ENCODE data around the gene INHBE.

Gene INHBE

DNA sequence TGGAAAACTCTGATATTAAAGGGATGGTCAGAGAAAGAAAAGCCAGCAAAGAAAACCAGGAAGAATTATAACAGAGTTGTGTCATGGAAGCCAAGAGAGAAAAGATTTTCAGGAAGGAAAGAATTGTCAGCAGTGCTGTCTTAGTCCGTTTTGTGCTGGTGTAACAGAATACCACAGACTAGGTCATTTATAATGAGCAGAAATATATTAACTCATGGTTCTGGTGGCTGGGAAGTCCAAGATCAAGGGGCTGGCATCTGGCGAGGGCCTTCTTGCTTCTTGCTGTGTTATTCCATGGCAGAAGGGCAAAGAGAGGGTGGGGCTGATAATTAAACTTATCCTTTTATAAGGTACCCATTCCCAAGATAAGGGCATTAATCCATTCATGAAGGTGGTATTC, 6.4 kb upstream of the INHBE start:
- Histone ChIP-seq H3K27ac (ENCODE audit: low read length, poor library complexity, severe bottlenecking) (no peak overlapping the region), H3K9ac (ENCODE audit: low read length) (no peak overlapping the region), H4K8ac (ENCODE audit: low read length) (no peak overlapping the region), H2BK15ac (ENCODE audit: low read depth, poor library complexity, severe bottlenecking) (no peak overlapping the region), H2AFZ (ENCODE audit: low read depth, low read length) (no peak overlapping the region), H3K9me3 (ENCODE audit: control insufficient read depth, low read length) (no peaks in the 10 kb centered on the region), H2AK5ac (ENCODE audit: low read length, severe bottlenecking) (no peak overlapping the region), H2BK5ac (ENCODE audit: low read depth, low read length, poor library complexity, severe bottlenecking) (no peak overlapping the region), H3K23ac (ENCODE audit: low read length in 2 of 2) (no peak overlapping the region), H2BK120ac (ENCODE audit: low read depth, low read length) (no peak overlapping the region), H2BK12ac (ENCODE audit: low read length in 2 of 2) (no peak overlapping the region), H3K27me3 (ENCODE audit: control insufficient read depth in 1 of 2, insufficient read depth in 1 of 2, low read length in 2 of 2) (no peaks in the 10 kb centered on the region), H3K4ac (ENCODE audit: low read depth in 1 of 2, low read length in 2 of 2) (no peak overlapping the region), H3K18ac (ENCODE audit: low read depth in 1 of 2, low read length in 2 of 2) (no peak overlapping the region), H3K4me1 (ENCODE audit: control insufficient read depth, insufficient read depth, low read depth, low read length) (peaks cover 8% of the 10 kb centered on the region), H4K91ac (ENCODE audit: low read length) (no peak overlapping the region), H3K14ac (ENCODE audit: low read length in 2 of 2) (no peak overlapping the region), H3K4me3 (ENCODE audit: insufficient read depth in 1 of 2, low read depth in 1 of 2, low read length in 2 of 2) (no peak overlapping the region), H3K36me3 (ENCODE audit: control insufficient read depth in 1 of 2, insufficient read depth in 2 of 2, low read depth in 1 of 2, low read length in 2 of 2) (no peaks in the 10 kb centered on the region), H3K79me1 (replicated peaks; ENCODE audit: low read length, poor library complexity, severe bottlenecking) (no peaks in the 10 kb centered on the region), H3K4me2 (ENCODE audit: low read length, poor library complexity, severe bottlenecking) (no peak overlapping the region)
- no peak for DNase-seq
- 78% methylated on average over 1 of the region's 2 CpGs for WGBS

DNA sequence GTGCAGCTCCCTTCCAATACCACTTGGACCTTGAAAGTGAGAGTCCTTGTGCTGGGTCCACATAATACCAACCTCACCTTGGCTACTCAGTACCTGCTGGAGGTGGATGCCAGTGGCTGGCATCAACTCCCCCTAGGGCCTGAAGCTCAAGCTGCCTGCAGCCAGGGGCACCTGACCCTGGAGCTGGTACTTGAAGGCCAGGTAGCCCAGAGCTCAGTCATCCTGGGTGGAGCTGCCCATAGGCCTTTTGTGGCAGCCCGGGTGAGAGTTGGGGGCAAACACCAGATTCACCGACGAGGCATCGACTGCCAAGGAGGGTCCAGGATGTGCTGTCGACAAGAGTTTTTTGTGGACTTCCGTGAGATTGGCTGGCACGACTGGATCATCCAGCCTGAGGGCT, 5.7 kb upstream of the INHBE start:
- no peak overlapping the region for H3K4me3 ChIP-seq (ENCODE audit: insufficient read depth in 1 of 2, low read depth in 1 of 2, low read length in 2 of 2)
- no peaks in the 10 kb centered on the region for H3K36me3 ChIP-seq (ENCODE audit: control insufficient read depth in 1 of 2, insufficient read depth in 2 of 2, low read depth in 1 of 2, low read length in 2 of 2)
- no peak overlapping the region for H2AFZ ChIP-seq (ENCODE audit: low read depth, low read length)
- H2AK5ac ChIP-seq (ENCODE audit: low read length, severe bottlenecking), result no peak overlapping the region
- no peak overlapping the region for H3K23ac ChIP-seq (ENCODE audit: low read length in 2 of 2)
- peak overlapping the region in 1 of 2 experiments; percentile 57 for H3K14ac ChIP-seq (ENCODE audit: low read length in 2 of 2)
- no peak for DNase-seq
- no peaks in the 10 kb centered on the region for H3K79me1 ChIP-seq (replicated peaks; ENCODE audit: low read length, poor library complexity, severe bottlenecking)
- WGBS, result 96% methylated on average over 7 of the region's 7 CpGs
- H2BK12ac ChIP-seq (ENCODE audit: low read length in 2 of 2), result no peak overlapping the region
- H3K4me1 ChIP-seq (ENCODE audit: control insufficient read depth, insufficient read depth, low read depth, low read length), result peaks cover 8% of the 10 kb centered on the region
- no peak overlapping the region for H4K91ac ChIP-seq (ENCODE audit: low read length)
- H3K18ac ChIP-seq (ENCODE audit: low read depth in 1 of 2, low read length in 2 of 2), result no peak overlapping the region
- H3K9ac ChIP-seq (ENCODE audit: low read length), result no peak overlapping the region
- H2BK120ac ChIP-seq (ENCODE audit: low read depth, low read length), result no peak overlapping the region
- H3K9me3 ChIP-seq (ENCODE audit: control insufficient read depth, low read length), result no peaks in the 10 kb centered on the region
- no peaks in the 10 kb centered on the region for H3K27me3 ChIP-seq (ENCODE audit: control insufficient read depth in 1 of 2, insufficient read depth in 1 of 2, low read length in 2 of 2)
- H4K8ac ChIP-seq (ENCODE audit: low read length), result no peak overlapping the region
- no peak overlapping the region for H2BK15ac ChIP-seq (ENCODE audit: low read depth, poor library complexity, severe bottlenecking)
- no peak overlapping the region for H3K4me2 ChIP-seq (ENCODE audit: low read length, poor library complexity, severe bottlenecking)
- no peak overlapping the region for H3K27ac ChIP-seq (ENCODE audit: low read length, poor library complexity, severe bottlenecking)
- no peak overlapping the region for H2BK5ac ChIP-seq (ENCODE audit: low read depth, low read length, poor library complexity, severe bottlenecking)
- H3K4ac ChIP-seq (ENCODE audit: low read depth in 1 of 2, low read length in 2 of 2), result no peak overlapping the region

DNA sequence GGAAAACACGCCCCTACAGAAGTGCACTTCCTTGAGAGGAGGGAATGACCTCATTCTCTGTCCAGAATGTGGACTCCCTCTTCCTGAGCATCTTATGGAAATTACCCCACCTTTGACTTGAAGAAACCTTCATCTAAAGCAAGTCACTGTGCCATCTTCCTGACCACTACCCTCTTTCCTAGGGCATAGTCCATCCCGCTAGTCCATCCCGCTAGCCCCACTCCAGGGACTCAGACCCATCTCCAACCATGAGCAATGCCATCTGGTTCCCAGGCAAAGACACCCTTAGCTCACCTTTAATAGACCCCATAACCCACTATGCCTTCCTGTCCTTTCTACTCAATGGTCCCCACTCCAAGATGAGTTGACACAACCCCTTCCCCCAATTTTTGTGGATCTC, 5.0 kb upstream of the INHBE start:
- Histone ChIP-seq H3K4me1 (ENCODE audit: control insufficient read depth, insufficient read depth, low read depth, low read length) (peaks cover 15% of the 10 kb centered on the region), H2AFZ (ENCODE audit: low read depth, low read length) (no peak overlapping the region), H2BK120ac (ENCODE audit: low read depth, low read length) (no peak overlapping the region), H2AK5ac (ENCODE audit: low read length, severe bottlenecking) (no peak overlapping the region), H4K8ac (ENCODE audit: low read length) (no peak overlapping the region), H3K4ac (ENCODE audit: low read depth in 1 of 2, low read length in 2 of 2) (no peak overlapping the region), H3K4me3 (ENCODE audit: insufficient read depth in 1 of 2, low read depth in 1 of 2, low read length in 2 of 2) (no peak overlapping the region), H3K27ac (ENCODE audit: low read length, poor library complexity, severe bottlenecking) (no peak overlapping the region), H3K14ac (ENCODE audit: low read length in 2 of 2) (no peak overlapping the region), H3K18ac (ENCODE audit: low read depth in 1 of 2, low read length in 2 of 2) (no peak overlapping the region), H3K23ac (ENCODE audit: low read length in 2 of 2) (no peak overlapping the region), H4K91ac (ENCODE audit: low read length) (no peak overlapping the region), H3K4me2 (ENCODE audit: low read length, poor library complexity, severe bottlenecking) (no peak overlapping the region), H3K9ac (ENCODE audit: low read length) (no peak overlapping the region), H3K27me3 (ENCODE audit: control insufficient read depth in 1 of 2, insufficient read depth in 1 of 2, low read length in 2 of 2) (no peaks in the 10 kb centered on the region), H3K36me3 (ENCODE audit: control insufficient read depth in 1 of 2, insufficient read depth in 2 of 2, low read depth in 1 of 2, low read length in 2 of 2) (no peaks in the 10 kb centered on the region), H2BK5ac (ENCODE audit: low read depth, low read length, poor library complexity, severe bottlenecking) (no peak overlapping the region), H2BK12ac (ENCODE audit: low read length in 2 of 2) (no peak overlapping the region), H3K9me3 (ENCODE audit: control insufficient read depth, low read length) (no peaks in the 10 kb centered on the region), H2BK15ac (ENCODE audit: low read depth, poor library complexity, severe bottlenecking) (no peak overlapping the region), H3K79me1 (replicated peaks; ENCODE audit: low read length, poor library complexity, severe bottlenecking) (no peaks in the 10 kb centered on the region)
- WGBS, result 93% methylated on average over 3 of the region's 3 CpGs
- DNase-seq, result no peak

DNA sequence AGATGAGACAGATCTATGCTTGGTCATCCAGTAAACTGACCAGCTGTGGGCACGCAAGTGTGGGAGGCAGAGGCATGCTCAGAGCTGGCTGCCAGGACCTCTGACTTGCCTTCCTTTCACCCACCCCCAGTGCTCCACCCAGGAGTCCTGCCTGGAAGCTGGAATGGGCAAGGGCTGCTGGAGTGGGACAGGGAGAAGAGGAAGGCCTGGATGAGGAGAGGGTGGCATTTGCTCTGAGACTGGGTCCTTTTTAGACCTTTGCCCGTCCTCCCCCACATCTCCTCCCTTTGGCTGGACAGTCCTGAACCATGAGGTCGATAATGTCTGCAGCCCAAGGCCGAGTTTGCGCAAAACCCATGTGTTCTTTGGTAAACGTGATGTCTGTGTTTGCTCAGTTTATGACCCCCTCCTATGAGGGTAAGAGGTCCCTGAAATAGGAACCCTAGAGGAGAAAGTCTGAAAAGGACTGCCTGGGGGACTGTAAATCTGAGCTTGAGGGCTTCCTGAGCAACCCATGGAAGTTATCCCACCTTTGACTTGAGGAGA, 3.8 kb upstream of the INHBE start:
- no peak overlapping the region for H3K4ac ChIP-seq (ENCODE audit: low read depth in 1 of 2, low read length in 2 of 2)
- H3K14ac ChIP-seq (ENCODE audit: low read length in 2 of 2), result no peak overlapping the region
- H3K9ac ChIP-seq (ENCODE audit: low read length), result no peak overlapping the region
- H4K8ac ChIP-seq (ENCODE audit: low read length), result no peak overlapping the region
- H2BK15ac ChIP-seq (ENCODE audit: low read depth, poor library complexity, severe bottlenecking), result no peak overlapping the region
- no peaks in the 10 kb centered on the region for H3K79me1 ChIP-seq (replicated peaks; ENCODE audit: low read length, poor library complexity, severe bottlenecking)
- peaks cover 24% of the 10 kb centered on the region for H3K4me1 ChIP-seq (ENCODE audit: control insufficient read depth, insufficient read depth, low read depth, low read length)
- no peaks in the 10 kb centered on the region for H3K36me3 ChIP-seq (ENCODE audit: control insufficient read depth in 1 of 2, insufficient read depth in 2 of 2, low read depth in 1 of 2, low read length in 2 of 2)
- no peak overlapping the region for H2BK120ac ChIP-seq (ENCODE audit: low read depth, low read length)
- no peak overlapping the region for H3K18ac ChIP-seq (ENCODE audit: low read depth in 1 of 2, low read length in 2 of 2)
- DNase-seq, result no peak
- H3K4me2 ChIP-seq (ENCODE audit: low read length, poor library complexity, severe bottlenecking), result no peak overlapping the region
- no peak overlapping the region for H2AK5ac ChIP-seq (ENCODE audit: low read length, severe bottlenecking)
- no peak overlapping the region for H3K4me3 ChIP-seq (ENCODE audit: insufficient read depth in 1 of 2, low read depth in 1 of 2, low read length in 2 of 2)
- no peak overlapping the region for H2AFZ ChIP-seq (ENCODE audit: low read depth, low read length)
- peak overlapping the region in 1 of 2 experiments; percentile 3 for H2BK12ac ChIP-seq (ENCODE audit: low read length in 2 of 2)
- no peak overlapping the region for H2BK5ac ChIP-seq (ENCODE audit: low read depth, low read length, poor library complexity, severe bottlenecking)
- 89% methylated on average over 5 of the region's 6 CpGs for WGBS
- H3K23ac ChIP-seq (ENCODE audit: low read length in 2 of 2), result no peak overlapping the region
- no peaks in the 10 kb centered on the region for H3K9me3 ChIP-seq (ENCODE audit: control insufficient read depth, low read length)
- H3K27ac ChIP-seq (ENCODE audit: low read length, poor library complexity, severe bottlenecking), result no peak overlapping the region
- H4K91ac ChIP-seq (ENCODE audit: low read length), result no peak overlapping the region
- H3K27me3 ChIP-seq (ENCODE audit: control insufficient read depth in 1 of 2, insufficient read depth in 1 of 2, low read length in 2 of 2), result peaks cover under 1 to 5% of the 10 kb centered on the region in 2 experiments

Measured in mesenchymal stem cell (in vitro differentiated cells and primary cell).